Activated CD4-positive, alpha-beta T cell treated with anti-CD3 and anti-CD28 coated beads for 24 hours (primary cell): ENCODE data around the gene PDE11A.
A peak's percentile ranks its signal among the peaks of the same experiment; 100 is the strongest.

Experiments
- DNase-seq, 2 donors: peaks; one replicate each; pipeline ENCODE4 v3.0.0-alpha.2; 2020; ENCODE audit warnings: low read depth in 2 of 2

PDE11A gene

DNA sequence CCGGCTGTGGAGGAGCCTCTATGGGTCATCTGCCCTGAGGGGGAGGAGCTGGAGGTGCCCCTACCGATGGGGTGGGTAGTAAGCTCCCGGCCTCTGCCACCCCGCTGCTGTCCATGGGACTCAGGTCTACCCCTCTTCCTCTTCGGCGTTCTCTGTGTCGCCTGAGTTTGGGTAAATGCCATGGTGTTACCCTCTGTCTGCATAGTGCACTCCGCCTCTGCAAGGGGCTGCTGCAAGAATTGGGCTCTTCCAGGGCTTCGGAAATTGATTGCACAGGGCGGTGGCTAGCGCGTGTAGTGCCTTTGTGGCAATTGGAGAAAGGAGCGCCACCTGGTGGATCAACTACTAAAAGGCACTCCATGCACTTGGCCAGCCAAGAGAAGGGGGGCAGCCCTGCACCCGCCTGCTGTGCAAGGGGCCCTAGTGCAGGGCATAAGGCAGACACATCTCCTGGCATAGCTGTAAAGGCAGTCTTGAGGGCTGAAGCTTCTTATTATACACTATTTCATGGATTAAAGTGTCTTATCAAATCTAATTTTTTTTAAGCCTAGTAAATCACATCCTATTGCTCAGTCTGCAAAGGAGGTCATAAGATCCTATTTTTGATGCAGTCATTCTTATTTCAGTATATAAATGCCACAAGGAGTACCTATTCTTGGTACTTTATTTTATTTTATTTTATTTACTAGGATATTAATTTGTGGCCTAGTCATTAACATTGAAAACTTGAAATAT lies 308.9 kb downstream of the PDE11A start:
- peak; percentile 66 to 70 for DNase-seq

- DNase-seq, result no peak
Observed at GRCh38 chr2:177759443-177759842, 313.1 kb downstream of the PDE11A start.

- no peak for DNase-seq
Observed at GRCh38 chr2:177758591-177759371, 313.8 kb downstream of the PDE11A start.

GRCh38 chr2:177756336-177756735 lies 316.2 kb downstream of the PDE11A start:
- no peak for DNase-seq

GRCh38 chr2:177754492-177754873 lies 318.1 kb downstream of the PDE11A start:
- no peak for DNase-seq

DNA sequence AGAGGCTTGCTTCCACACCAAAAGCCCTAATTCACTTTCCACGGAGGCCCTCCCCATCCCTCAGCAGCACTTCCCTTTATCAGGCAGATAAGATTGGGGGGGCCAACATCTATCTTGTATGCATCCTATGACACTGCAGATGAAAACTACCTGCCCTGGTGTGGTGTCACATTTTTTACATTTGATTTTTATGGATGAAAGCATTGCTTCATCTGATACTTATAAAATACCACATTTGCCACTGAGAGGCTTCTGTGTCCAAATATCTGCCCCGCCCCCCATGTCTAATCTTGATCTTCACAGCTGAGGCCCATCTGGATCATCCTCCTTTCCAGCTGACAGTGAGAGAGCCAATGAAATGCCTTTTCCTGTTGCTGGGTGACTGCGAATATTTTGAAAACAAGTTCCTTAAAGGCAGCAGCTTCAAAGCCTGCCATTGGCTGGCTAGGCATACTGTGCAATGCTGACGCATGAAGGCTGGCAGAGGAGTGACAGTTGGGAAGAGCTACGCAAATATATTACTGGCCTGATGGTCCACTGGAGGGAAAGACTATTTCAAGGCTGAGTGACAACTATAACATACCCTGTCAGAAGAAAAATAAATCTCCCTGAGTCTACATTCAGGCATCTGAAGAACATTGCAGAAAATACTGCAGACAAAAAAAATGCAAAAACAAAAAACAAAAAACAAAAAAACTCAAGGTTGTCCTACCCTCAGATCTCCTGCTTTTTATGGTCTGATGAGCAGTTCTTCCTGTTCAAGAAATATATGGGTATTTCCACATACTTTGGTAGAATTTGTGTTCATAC lies 318.7 kb downstream of the PDE11A start:
- DNase-seq, result no peak

- no peak for DNase-seq
Observed at GRCh38 chr2:177748360-177748759, 324.2 kb downstream of the PDE11A start.

DNA sequence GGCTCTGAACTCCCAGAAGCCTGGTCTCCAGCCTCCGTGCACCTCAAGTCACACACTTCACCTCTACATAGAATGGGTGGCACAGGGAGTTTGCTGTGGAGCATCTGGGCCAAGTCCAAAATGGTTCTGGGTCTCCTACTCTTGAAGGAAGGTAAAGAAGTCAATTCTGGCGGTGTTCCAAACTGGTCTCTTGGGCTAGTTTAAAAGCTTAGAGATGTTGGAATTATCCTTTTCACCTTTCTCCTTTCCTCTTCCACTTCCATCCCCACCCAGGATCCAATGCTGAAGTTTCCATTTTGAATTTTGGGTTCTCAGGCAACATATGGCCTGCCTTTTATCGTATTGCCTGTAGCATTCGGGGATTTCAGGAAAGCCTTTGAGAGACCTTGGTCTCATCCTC lies 325.2 kb downstream of the PDE11A start:
- DNase-seq, result no peak

DNA sequence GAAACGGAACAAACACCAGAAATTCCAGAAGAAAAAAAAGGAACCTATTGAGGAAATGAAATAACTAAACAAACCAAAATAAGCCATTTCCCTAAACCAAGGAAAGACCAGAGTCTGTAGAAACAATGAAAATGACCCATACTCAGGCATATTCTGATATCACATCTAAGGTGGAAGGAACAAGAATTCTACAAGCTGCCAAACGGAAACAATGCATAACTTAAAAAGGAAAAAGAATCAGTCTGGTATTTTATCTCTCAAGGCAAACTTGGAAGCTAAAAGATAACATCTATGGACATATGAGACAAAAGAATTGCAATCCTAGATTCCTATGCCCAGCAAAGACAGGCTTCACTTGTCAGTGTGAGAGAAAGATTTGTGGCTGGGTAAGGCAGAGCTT lies 326.2 kb downstream of the PDE11A start:
- DNase-seq, result no peak

DNA sequence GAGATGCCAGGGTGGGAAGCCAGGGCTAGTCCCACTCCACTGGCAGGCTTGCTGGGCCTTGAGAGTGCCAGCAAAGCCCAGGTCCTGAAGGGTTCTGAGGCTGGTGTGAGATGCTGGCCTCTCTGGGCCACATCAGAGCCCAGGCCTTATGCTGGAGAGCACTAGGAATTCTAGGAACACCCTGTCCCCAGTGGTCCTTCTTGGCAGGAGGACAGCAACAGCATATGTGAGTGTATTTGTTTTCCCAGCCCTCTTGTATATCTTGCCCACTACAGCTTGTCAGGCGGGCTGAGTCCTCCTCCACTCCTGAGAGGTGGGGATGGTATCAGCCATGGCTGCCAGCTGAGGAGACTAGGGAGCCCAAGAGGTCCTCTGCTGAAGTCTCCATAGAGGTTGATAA lies 327.0 kb downstream of the PDE11A start:
- no peak for DNase-seq

DNA sequence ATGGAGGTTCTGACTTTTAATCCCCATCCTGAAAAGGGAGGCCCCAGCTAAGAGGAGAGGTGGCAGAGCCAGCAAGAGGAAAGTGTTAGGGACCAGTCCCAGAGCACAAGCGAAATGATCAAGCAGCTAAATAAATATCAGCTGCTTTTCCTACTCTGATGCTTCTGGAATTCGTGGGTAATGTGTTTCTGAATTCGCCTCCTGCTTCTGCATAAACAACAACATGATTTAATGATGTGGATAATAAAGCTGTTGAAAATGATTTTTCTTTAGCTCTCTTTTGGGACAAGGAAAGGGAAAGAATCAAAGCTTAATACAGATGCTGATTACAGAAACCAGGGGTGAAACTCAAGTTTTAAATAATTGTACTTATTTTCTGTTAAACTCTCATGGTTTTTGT lies 329.7 kb downstream of the PDE11A start:
- no peak for DNase-seq

GRCh38 chr2:177741866-177742265 lies 330.7 kb downstream of the PDE11A start:
- DNase-seq, result no peak

DNA sequence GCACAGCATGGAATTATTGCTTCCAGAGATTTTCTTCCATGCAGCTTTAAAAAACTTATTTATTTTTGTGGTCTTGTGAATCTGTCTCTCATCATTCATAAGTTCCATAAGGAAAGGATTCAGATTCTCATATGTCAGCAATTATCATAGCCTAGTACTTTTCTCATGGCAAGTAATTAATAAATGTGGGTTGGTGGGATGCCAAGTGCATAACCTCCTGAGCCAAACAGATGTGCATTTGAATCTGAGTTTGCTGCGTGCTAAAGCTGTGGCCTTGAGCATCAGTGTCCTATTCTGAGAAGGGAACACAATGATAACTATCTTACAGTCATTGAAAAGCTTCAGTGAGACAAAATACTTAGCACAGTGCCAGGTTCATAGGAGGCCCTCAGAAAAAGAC lies 331.9 kb downstream of the PDE11A start:
- no peak for DNase-seq

DNA sequence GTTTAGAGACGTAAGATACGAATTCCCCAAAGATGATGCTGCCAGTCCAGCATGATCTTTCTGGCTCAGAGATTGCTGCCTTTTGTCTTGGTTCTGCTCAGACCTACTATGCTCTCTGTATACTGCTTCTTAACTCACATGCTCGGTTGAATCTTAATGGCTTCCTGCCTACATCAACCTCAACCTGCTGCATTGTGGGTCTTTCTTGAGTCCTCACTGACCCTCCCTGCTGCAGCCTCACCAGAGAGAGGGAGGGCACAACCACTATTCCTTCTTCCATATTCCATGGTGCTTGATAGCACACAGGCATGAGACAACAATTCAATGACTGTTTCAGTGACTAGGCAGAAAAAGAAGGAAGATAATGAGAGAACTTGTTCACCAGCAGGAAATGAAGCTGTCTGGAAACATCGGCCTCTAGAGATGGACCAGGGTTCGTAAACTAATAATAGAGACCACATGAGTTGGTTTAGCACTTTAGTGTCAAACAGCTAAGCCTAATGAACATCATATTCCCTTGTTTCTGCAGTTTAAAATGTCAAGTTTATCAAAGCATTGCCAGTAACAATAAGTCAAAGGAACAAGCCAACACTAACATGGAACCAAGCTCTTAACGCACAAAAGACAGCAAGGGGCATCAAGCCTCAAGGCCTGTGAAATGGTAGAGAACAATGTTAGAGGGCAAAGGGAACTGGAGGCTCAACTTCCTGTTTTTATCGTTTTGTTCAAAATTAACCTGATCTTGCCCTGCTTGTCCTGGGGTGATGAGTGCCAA lies 333.9 kb downstream of the PDE11A start:
- DNase-seq, result no peak

DNA sequence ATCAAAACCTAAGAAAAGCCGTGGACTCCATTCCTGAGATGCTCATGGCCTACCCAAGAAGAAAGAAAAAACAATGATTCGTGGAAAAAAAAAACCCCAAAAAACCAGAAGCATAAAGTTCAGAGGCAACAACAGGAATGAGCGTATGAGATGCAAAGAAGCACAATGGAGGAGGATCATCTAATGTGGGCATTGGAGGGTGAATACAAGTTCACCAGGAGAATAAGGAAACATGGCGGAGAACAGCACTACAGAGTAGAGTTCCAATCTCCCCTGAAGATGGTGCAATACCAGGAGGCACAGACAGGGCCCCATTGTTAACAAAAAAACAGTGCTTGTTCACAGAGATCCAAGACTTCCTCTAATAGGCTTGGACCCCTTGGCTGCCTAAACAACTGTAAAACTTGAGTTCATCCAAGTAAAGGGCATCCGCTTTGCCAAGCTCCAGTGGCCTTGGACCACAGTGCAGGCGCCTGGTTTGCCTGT lies 337.2 kb downstream of the PDE11A start:
- DNase-seq, result no peak

GRCh38 chr2:177733322-177733855 lies 339.2 kb downstream of the PDE11A start:
- DNase-seq, result no peak

- DNase-seq, result no peak
Observed at GRCh38 chr2:177731384-177731783, 341.2 kb downstream of the PDE11A start.

- DNase-seq, result no peak
Observed at GRCh38 chr2:177730792-177731191, 341.8 kb downstream of the PDE11A start.

DNA sequence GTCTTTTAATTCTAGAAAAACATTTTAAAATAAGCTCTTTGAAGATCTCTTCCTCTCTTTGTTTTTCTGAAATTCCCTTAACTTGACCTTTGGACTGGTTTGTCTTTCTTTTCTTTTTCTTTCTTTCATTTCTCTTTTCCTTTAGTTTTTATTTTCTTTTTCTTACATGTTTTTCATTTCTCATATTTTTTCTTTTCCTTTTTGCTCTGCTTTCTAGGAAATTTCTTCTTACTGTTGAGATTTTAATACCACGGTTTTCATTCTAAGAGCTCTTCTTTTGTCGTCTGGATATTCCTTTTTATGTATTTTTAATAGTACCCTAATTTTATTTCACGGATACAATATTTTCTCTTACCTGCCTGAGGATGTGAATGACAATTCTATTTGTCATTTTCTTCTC lies 342.2 kb downstream of the PDE11A start:
- DNase-seq, result no peak

DNA sequence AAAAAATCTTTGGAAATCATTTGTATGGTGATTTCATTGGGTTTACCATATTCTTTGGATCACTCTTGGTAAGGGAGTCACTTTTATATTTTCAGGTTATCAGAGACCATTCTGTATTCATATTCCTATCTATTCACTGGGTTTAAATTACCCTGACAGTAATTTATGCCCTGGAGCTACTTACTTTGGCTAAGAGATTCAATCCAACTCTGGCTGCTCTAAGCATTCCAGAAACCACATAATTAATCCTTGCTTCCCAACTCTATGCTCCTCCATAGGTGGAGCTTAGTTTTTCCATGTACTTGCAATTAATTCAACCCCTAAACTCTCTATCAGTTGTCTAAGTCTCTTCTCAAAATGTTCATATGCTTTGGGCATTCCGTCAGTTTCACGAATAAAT lies 343.7 kb downstream of the PDE11A start:
- no peak for DNase-seq

- no peak for DNase-seq
Observed at GRCh38 chr2:177728399-177728765, 344.2 kb downstream of the PDE11A start.
